ENCODE measurements around the gene CAMK2N2. TPM values are rescaled to one million over a fixed set of nuclear protein-coding genes. Genes with fewer than 3 reads are reported as not detected.

The CAMK2N2 gene
- total and polyA plus RNA-seq, 2 donors (not counting 1 experiment from before 2014, with no cell fraction given): not detected

- H3K4me3 Mint-ChIP-seq: no peak overlapping the region
These were observed 34.4 kb upstream of the CAMK2N2 start for GRCh38 chr3:184295771-184296170.

More at GRCh38 chr3:184295771-184296170, 34.4 kb upstream of the CAMK2N2 start:
- TF ChIP-seq EZH2 (IDR thresholded peaks at IDR 0.05; ENCODE audit: borderline replicate concordance, insufficient read depth, low read depth, low read length, poor library complexity, severe bottlenecking): no peak
- no peak for TF ChIP-seq CTCF (IDR thresholded peaks at IDR 0.05)
- Histone ChIP-seq H3K27ac (ENCODE audit: low read length in 2 of 2) (no peak overlapping the region), H3K4me3 (ENCODE audit: control extremely low read depth in 1 of 5, extremely low read depth in 1 of 5, insufficient read depth in 1 of 5, low read depth in 2 of 5, low read length in 4 of 5) (no peak overlapping the region), H3K9ac (ENCODE audit: low read length) (no peak overlapping the region), H3K4me1 (ENCODE audit: control insufficient read depth in 2 of 2, insufficient read depth in 2 of 2, low read length in 2 of 2) (peaks cover 12 to 17% of the 10 kb centered on the region in 2 donors), H3K4me2 (replicated peaks; ENCODE audit: low read depth, low read length, poor library complexity, severe bottlenecking) (no peak overlapping the region), H4K20me1 (ENCODE audit: control insufficient read depth, insufficient read depth, low read length, poor library complexity, severe bottlenecking) (peaks cover 7% of the 10 kb centered on the region), H3K79me2 (ENCODE audit: control insufficient read depth, insufficient read depth, low read length) (peaks cover 22% of the 10 kb centered on the region), H2AFZ (ENCODE audit: insufficient read depth, low read depth, low read length, poor library complexity, severe bottlenecking) (no peak overlapping the region), H3K9me3 (ENCODE audit: control extremely low read depth in 1 of 3, control insufficient read depth in 2 of 3, insufficient read depth in 1 of 3, low read length in 2 of 3) (no peaks in the 10 kb centered on the region), H3K36me3 (replicated peaks in 1 of 2; ENCODE audit: control extremely low read depth in 1 of 2, control insufficient read depth in 1 of 2, extremely low read depth in 1 of 2, insufficient read depth in 2 of 2, low read length in 1 of 2) (peaks cover 0 to 7% of the 10 kb centered on the region in 2 experiments), H3K27me3 (replicated peaks in 1 of 4; ENCODE audit: control extremely low read depth in 1 of 4, control insufficient read depth in 3 of 4, insufficient read depth in 4 of 4, low read length in 3 of 4) (peaks cover 0 to 6% (median under 1%) of the 10 kb centered on the region in 4 experiments)
- Mint-ChIP-seq H3K27me3 (peaks cover 9% of the 10 kb centered on the region), H3K27ac (no peak overlapping the region), H3K4me1 (peaks cover 21% of the 10 kb centered on the region), H3K9me3 (ENCODE audit: insufficient read depth) (no peaks in the 10 kb centered on the region)
- 77% methylated on average over 2 of the region's 3 CpGs for WGBS (ENCODE audit: insufficient coverage)
- ChIA-PET CTCF (no interaction called here), POLR2A (no interaction called here)
- ATAC-seq (ENCODE audit: low read depth) (no peak), DNase-seq (no peak)
- intact Hi-C loops (cut with micrococcal nuclease): loop anchor here (5.0 kb wide), 2 partner anchors 278 to 598 kb away; partner anchors contain the start of genes ABCC5 and YEATS2
